Neutrophil (primary cell): Measurements from ENCODE around the gene PHOSPHO1.

Experiments used
- H3K27ac ChIP-seq: fragments of 200-600 bp; sonication (generic); 2 replicates; pipeline ENCODE4 v1.5.1; 2016; ENCODE audit warnings: mild to moderate bottlenecking, moderate library complexity
- H3K27me3 ChIP-seq: fragments of 200-600 bp; sonication (generic); 2 replicates; pipeline ENCODE4 v1.6.0; 2016; ENCODE audit warnings: mild to moderate bottlenecking
- H3K36me3 ChIP-seq: fragments of 200-600 bp; sonication (generic); 2 replicates; pipeline ENCODE4 v1.5.1; 2017
- H3K4me1 ChIP-seq, 2 experiments: fragments of 200-600 bp in 1 of 2; sonication (generic) in 1 of 2; 1 replicate in 1 of 2; 2 replicates in 1 of 2; pipeline versions ENCODE4 v1.5.1 to v1.6.1; 2013 to 2016; ENCODE audit warnings: low read depth in 1 of 2, low read length in 1 of 2, mild to moderate bottlenecking in 1 of 2, moderate library complexity in 1 of 2; ENCODE audit not compliant: control insufficient read depth in 1 of 2, insufficient read depth in 1 of 2
- H3K4me3 ChIP-seq, 2 experiments: fragments of 200-600 bp in 1 of 2; sonication (generic) in 1 of 2; 1 replicate in 1 of 2; 2 replicates in 1 of 2; pipeline ENCODE4 v1.5.1; 2013 to 2016; ENCODE audit warnings: low read depth in 1 of 2, low read length in 1 of 2, mild to moderate bottlenecking in 1 of 2, moderate library complexity in 1 of 2
- H3K9me3 ChIP-seq: fragments of 200-600 bp; sonication (generic); 2 replicates; pipeline ENCODE4 v1.5.1; 2016
- TF ChIP-seq, protein P1 (sequence below): fragments of 200-600 bp; sonication (generic); IDR thresholded peaks from 2 replicates; pipeline ENCODE4 v1.5.1; 2016; ENCODE audit warnings: antibody characterized with exemption

Gene PHOSPHO1

GRCh38 chr17:49194297-49194607, 36.3 kb downstream of the PHOSPHO1 start:
- H3K9me3 ChIP-seq, result no peaks in the 10 kb centered on the region
- no peak overlapping the region for H3K4me3 ChIP-seq
- H3K4me1 ChIP-seq, result peaks cover 20 to 27% of the 10 kb centered on the region in 2 experiments
- H3K27me3 ChIP-seq, result peaks cover 7% of the 10 kb centered on the region
- H3K27ac ChIP-seq, result no peak overlapping the region
- TF ChIP-seq, protein P1, sequence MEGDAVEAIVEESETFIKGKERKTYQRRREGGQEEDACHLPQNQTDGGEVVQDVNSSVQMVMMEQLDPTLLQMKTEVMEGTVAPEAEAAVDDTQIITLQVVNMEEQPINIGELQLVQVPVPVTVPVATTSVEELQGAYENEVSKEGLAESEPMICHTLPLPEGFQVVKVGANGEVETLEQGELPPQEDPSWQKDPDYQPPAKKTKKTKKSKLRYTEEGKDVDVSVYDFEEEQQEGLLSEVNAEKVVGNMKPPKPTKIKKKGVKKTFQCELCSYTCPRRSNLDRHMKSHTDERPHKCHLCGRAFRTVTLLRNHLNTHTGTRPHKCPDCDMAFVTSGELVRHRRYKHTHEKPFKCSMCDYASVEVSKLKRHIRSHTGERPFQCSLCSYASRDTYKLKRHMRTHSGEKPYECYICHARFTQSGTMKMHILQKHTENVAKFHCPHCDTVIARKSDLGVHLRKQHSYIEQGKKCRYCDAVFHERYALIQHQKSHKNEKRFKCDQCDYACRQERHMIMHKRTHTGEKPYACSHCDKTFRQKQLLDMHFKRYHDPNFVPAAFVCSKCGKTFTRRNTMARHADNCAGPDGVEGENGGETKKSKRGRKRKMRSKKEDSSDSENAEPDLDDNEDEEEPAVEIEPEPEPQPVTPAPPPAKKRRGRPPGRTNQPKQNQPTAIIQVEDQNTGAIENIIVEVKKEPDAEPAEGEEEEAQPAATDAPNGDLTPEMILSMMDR, result no peak
- H3K36me3 ChIP-seq, result no peaks in the 10 kb centered on the region

DNA sequence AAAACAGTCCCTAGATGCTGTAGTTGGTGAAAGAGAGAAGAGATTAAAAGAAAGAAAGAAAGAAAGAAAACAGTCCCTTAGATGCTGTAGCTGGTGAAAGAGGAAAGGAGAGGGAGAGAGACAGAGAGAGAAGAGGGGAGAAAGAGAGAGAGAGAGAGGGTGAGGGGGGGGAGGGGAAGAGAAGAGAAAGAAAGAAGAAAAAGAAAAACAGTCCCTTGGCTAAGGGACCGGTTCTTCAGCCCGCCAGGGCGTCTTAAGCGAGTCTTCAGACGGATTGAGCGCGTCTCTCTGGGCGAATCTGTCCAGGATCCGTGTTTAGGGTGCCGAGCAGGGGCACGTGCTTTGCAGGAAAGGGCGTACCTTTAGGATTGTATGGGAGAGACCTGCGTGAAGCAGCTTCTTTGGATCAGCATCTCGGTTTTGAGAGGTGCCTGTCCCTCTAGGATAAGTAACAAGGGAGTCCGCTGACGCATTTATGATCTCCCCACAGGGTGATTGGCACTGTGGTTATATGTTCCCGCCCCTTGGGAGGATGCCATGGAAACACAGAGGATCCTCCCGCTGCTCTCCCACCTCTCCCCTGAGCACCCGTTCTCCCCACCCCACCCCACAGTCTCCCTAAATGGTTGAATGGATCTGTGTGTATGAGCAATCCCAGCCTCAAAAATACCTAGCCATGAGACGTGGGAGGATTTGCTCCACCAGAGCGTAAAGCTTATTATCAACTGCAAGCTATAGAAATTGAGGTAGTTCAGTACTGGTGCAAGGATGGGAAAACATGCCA, 36.9 kb downstream of the PHOSPHO1 start:
- TF ChIP-seq, protein P1, result no peak
- Histone ChIP-seq H3K9me3 (no peaks in the 10 kb centered on the region), H3K4me1 (peaks cover 20 to 27% of the 10 kb centered on the region in 2 experiments), H3K27me3 (peaks cover 7% of the 10 kb centered on the region), H3K27ac (no peak overlapping the region), H3K4me3 (peak overlapping the region; percentile 85 to 98), H3K36me3 (no peaks in the 10 kb centered on the region)

- Histone ChIP-seq H3K4me1 (peaks cover 20 to 27% of the 10 kb centered on the region in 2 experiments), H3K27ac (peak overlapping the region; percentile 98), H3K9me3 (no peaks in the 10 kb centered on the region), H3K27me3 (peaks cover 7% of the 10 kb centered on the region), H3K4me3 (peak overlapping the region; percentile 85 to 98), H3K36me3 (no peaks in the 10 kb centered on the region)
- TF ChIP-seq, protein P1, result no peak
These were observed 38.5 kb downstream of the PHOSPHO1 start for GRCh38 chr17:49191917-49192741.

DNA sequence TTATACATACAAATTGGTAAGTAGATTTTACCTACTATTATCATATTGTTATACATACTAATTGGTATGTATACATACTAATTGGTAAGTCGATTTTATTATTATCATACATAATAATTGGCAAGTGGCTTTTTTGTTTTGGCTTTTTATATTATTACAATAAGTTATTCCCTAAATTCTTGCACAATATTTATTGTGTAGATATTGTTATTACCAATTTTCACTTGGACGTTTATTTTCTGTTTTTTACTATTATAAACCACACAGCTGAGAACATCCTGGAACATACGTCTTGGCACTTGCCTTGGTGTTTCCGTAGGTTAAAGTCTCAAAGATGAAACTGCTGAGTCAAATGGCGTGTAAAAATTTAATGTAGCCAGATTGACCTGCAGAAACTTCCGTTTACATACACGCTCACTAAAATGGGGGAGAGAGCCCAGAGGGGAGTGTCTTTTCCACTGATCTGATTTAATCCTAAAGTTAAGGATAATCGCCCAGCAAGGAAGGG, 39.1 kb downstream of the PHOSPHO1 start:
- TF ChIP-seq, protein P1, result no peak
- Histone ChIP-seq H3K27ac (peak overlapping the region; percentile 98), H3K4me3 (peak overlapping the region; percentile 85 to 98), H3K4me1 (peaks cover 20 to 27% of the 10 kb centered on the region in 2 experiments), H3K9me3 (no peaks in the 10 kb centered on the region), H3K36me3 (no peaks in the 10 kb centered on the region), H3K27me3 (peaks cover 7% of the 10 kb centered on the region)

- TF ChIP-seq, protein P1, result no peak
- Histone ChIP-seq H3K27me3 (peaks cover 7% of the 10 kb centered on the region), H3K4me1 (peaks cover 20 to 27% of the 10 kb centered on the region in 2 experiments), H3K9me3 (no peaks in the 10 kb centered on the region), H3K36me3 (no peaks in the 10 kb centered on the region), H3K27ac (no peak overlapping the region), H3K4me3 (no peak overlapping the region)
These were observed 39.7 kb downstream of the PHOSPHO1 start for GRCh38 chr17:49190932-49191331.
